Heart left ventricle (tissue), 13 donors: Measurements from ENCODE around the gene KRT9.

Source experiments
- POLR2A ChIP-seq, 2 donors: fragments of 450-650 bp; IDR thresholded peaks; one replicate each; pipeline ENCODE4 v1.6.1; 2017; ENCODE audit warnings: antibody characterized with exemption in 2 of 2, mild to moderate bottlenecking in 2 of 2, moderate library complexity in 2 of 2
- TF ChIP-seq, protein P1 (sequence below), 12 donors: fragments of 200-600 bp; sonication (generic) in 4 of 12; IDR thresholded peaks; one replicate each; pipeline versions ENCODE4 v1.5.0 to v1.8.0; 2018 to 2022; ENCODE audit warnings: antibody characterized with exemption in 12 of 12, mild to moderate bottlenecking in 5 of 12
- donor health status: ischemic (EF 13 %, LVEDD 7.1; RV severe dilation, severe dysfunction).
- donor health status: DM: no; HTN: yes; CAD: no.
- donor health status: DM: no; HTN: no; CAD: no.
- donor health status: ischemic (EF 25% LVEDD 6.9; RV normal size, moderate dysfunction).
- donor health status: ischemic (EF 25% LVEDD 5.7; RV mildly dilated, moderate dysfunction).
- donor health status: ischemic (EF 35%, LVEDD 5.7; RV mildly dilated, moderate dysfunction).
- donor health status: nonischemic (EF 11% LVEDD 7.7; RV severe dilation, severe dysfunction).
- donor health status: DM: yes; HTN: yes; CAD: no.
- donor health status: PGD.
- donor health status: ischemic (EF 29% LVEDD 5.4; RV normal size, mild dysfunction).
- donor health status: nonischemic (EF 23%, LVEDD 6.1; RV moderate dilation, normal function).

DNA sequence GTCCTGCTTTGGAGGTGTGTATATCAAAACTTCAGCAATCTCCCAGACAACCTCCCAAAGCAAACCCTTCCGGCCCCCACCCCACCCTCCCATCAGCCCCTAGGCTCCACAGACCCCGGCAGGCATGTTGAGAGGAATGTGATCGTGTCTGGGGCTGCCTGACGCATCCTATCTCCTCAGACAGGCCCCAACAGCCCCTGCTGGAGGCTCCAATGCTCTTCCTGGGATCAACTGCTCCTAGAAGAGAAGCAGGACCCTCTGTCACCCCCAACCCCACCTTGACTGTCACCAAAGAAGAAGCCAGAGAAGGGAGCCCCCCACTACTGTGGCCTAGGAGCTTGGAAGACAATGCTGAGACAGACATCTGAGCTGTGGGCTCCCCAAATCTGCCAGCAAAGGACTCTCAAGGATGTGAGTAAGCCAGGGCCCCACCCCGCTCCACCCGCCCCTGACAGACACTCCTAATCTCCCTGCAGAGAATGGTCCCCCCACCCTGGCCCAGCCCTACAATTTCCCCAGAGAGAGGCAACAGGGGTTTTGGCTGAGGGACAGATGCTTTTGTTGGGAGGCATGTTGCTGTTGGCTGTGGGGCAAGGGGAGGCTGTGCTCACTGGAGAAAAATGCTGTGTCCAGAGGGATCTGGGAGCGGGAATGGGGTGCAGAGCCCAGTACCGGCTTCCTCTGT lies 16.4 kb upstream of the KRT9 start:
- TF ChIP-seq, protein P1, sequence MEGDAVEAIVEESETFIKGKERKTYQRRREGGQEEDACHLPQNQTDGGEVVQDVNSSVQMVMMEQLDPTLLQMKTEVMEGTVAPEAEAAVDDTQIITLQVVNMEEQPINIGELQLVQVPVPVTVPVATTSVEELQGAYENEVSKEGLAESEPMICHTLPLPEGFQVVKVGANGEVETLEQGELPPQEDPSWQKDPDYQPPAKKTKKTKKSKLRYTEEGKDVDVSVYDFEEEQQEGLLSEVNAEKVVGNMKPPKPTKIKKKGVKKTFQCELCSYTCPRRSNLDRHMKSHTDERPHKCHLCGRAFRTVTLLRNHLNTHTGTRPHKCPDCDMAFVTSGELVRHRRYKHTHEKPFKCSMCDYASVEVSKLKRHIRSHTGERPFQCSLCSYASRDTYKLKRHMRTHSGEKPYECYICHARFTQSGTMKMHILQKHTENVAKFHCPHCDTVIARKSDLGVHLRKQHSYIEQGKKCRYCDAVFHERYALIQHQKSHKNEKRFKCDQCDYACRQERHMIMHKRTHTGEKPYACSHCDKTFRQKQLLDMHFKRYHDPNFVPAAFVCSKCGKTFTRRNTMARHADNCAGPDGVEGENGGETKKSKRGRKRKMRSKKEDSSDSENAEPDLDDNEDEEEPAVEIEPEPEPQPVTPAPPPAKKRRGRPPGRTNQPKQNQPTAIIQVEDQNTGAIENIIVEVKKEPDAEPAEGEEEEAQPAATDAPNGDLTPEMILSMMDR (IDR thresholded peaks at IDR 0.05): no peak
- TF ChIP-seq POLR2A (IDR thresholded peaks at IDR 0.05): no peak
